ENCODE data around the gene PDE4B.

The PDE4B gene

GRCh38 chr1:66248746-66249145 is 456.1 kb downstream of the PDE4B start:
- Histone ChIP-seq H2AFZ (ENCODE audit: low read length) (no peak overlapping the region), H4K20me1 (ENCODE audit: insufficient read depth, low read length, poor library complexity, severe bottlenecking) (no peaks in the 10 kb centered on the region), H3F3A (ENCODE audit: low read depth) (no peaks in the 10 kb centered on the region), H3K9me3 (ENCODE audit: insufficient read depth, low read depth, low read length) (no peaks in the 10 kb centered on the region), H3K79me2 (ENCODE audit: insufficient read depth, low read length) (no peaks in the 10 kb centered on the region), H3K9ac (ENCODE audit: low read depth, low read length, poor library complexity, severe bottlenecking) (no peak overlapping the region), H3K9me2 (replicated peaks; ENCODE audit: low read depth, low read length) (no peaks in the 10 kb centered on the region), H3K27me3 (ENCODE audit: insufficient read depth, low read length, poor library complexity, severe bottlenecking) (no peaks in the 10 kb centered on the region), H3K36me3 (ENCODE audit: insufficient read depth, low read length) (no peaks in the 10 kb centered on the region), H3K4me3 (ENCODE audit: low read length, poor library complexity, severe bottlenecking) (no peak overlapping the region), H3K4me2 (ENCODE audit: low read depth, low read length, poor library complexity, severe bottlenecking) (no peak overlapping the region), H3K4me1 (ENCODE audit: insufficient read depth, low read length, poor library complexity, severe bottlenecking) (peaks cover 49% of the 10 kb centered on the region)
- TF ChIP-seq CTCF (conservative IDR thresholded peaks at IDR 0.05; ENCODE audit: low read length) (no peak), EZH2phosphoT487 (IDR thresholded peaks at IDR 0.05; ENCODE audit: borderline replicate concordance) (no peak)

GRCh38 chr1:66250075-66250474 is 457.4 kb downstream of the PDE4B start:
- Histone ChIP-seq H3K9me2 (replicated peaks; ENCODE audit: low read depth, low read length) (no peaks in the 10 kb centered on the region), H4K20me1 (ENCODE audit: insufficient read depth, low read length, poor library complexity, severe bottlenecking) (no peaks in the 10 kb centered on the region), H3K4me1 (ENCODE audit: insufficient read depth, low read length, poor library complexity, severe bottlenecking) (peaks cover 40% of the 10 kb centered on the region), H3K27me3 (ENCODE audit: insufficient read depth, low read length, poor library complexity, severe bottlenecking) (no peaks in the 10 kb centered on the region), H3K36me3 (ENCODE audit: insufficient read depth, low read length) (no peaks in the 10 kb centered on the region), H2AFZ (ENCODE audit: low read length) (no peak overlapping the region), H3K4me2 (ENCODE audit: low read depth, low read length, poor library complexity, severe bottlenecking) (no peak overlapping the region), H3K79me2 (ENCODE audit: insufficient read depth, low read length) (no peaks in the 10 kb centered on the region), H3K9me3 (ENCODE audit: insufficient read depth, low read depth, low read length) (no peaks in the 10 kb centered on the region), H3F3A (ENCODE audit: low read depth) (no peaks in the 10 kb centered on the region), H3K4me3 (ENCODE audit: low read length, poor library complexity, severe bottlenecking) (no peak overlapping the region), H3K9ac (ENCODE audit: low read depth, low read length, poor library complexity, severe bottlenecking) (no peak overlapping the region)
- TF ChIP-seq EZH2phosphoT487 (IDR thresholded peaks at IDR 0.05; ENCODE audit: borderline replicate concordance) = no peak
- TF ChIP-seq CTCF (conservative IDR thresholded peaks at IDR 0.05; ENCODE audit: low read length) = no peak

- no peak overlapping the region for H2AFZ ChIP-seq (ENCODE audit: low read length)
- no peak for TF ChIP-seq CTCF (conservative IDR thresholded peaks at IDR 0.05; ENCODE audit: low read length)
- TF ChIP-seq EZH2phosphoT487 (IDR thresholded peaks at IDR 0.05; ENCODE audit: borderline replicate concordance) = no peak
- H3K27me3 ChIP-seq (ENCODE audit: insufficient read depth, low read length, poor library complexity, severe bottlenecking) = no peaks in the 10 kb centered on the region
- no peaks in the 10 kb centered on the region for H3K9me2 ChIP-seq (replicated peaks; ENCODE audit: low read depth, low read length)
- H3K36me3 ChIP-seq (ENCODE audit: insufficient read depth, low read length) = no peaks in the 10 kb centered on the region
- H3K4me1 ChIP-seq (ENCODE audit: insufficient read depth, low read length, poor library complexity, severe bottlenecking) = peaks cover 38% of the 10 kb centered on the region
- no peaks in the 10 kb centered on the region for H4K20me1 ChIP-seq (ENCODE audit: insufficient read depth, low read length, poor library complexity, severe bottlenecking)
- no peak overlapping the region for H3K9ac ChIP-seq (ENCODE audit: low read depth, low read length, poor library complexity, severe bottlenecking)
- H3K79me2 ChIP-seq (ENCODE audit: insufficient read depth, low read length) = no peaks in the 10 kb centered on the region
- no peaks in the 10 kb centered on the region for H3F3A ChIP-seq (ENCODE audit: low read depth)
- H3K4me3 ChIP-seq (ENCODE audit: low read length, poor library complexity, severe bottlenecking) = no peak overlapping the region
- no peaks in the 10 kb centered on the region for H3K9me3 ChIP-seq (ENCODE audit: insufficient read depth, low read depth, low read length)
- no peak overlapping the region for H3K4me2 ChIP-seq (ENCODE audit: low read depth, low read length, poor library complexity, severe bottlenecking)
Measured at GRCh38 chr1:66250478-66250877, 457.8 kb downstream of the PDE4B start.

Data from Loucy (cell line).